Mesothelial cell of epicardium (in vitro differentiated cells): ENCODE data around the gene NBPF6. TPM values are rescaled to one million over a fixed set of nuclear protein-coding genes. Genes with fewer than 3 reads are reported as not detected.
"Not testable (repeated sequence)": the region's sequence is repeated elsewhere in the genome, so short reads cannot be mapped to it uniquely, and the experiment has no call there.

Source experiments
- DNase-seq, 2 experiments: peaks; one replicate each; pipeline ENCODE4 v3.0.0; 2021; ENCODE audit warnings: low spot score in 2 of 2; ENCODE audit not compliant: unreplicated experiment in 2 of 2
- H3K27ac Mint-ChIP-seq: 2 replicates; pipeline ENCODE4 v1.8.0; 2021; ENCODE audit warnings: mixed read lengths
- H3K27me3 Mint-ChIP-seq: 2 replicates; pipeline ENCODE4 v1.8.0; 2021; ENCODE audit warnings: low read depth, mixed read lengths
- H3K36me3 Mint-ChIP-seq: 2 replicates; pipeline ENCODE4 v1.8.0; 2021; ENCODE audit warnings: mixed read lengths
- H3K4me1 Mint-ChIP-seq: 2 replicates; pipeline ENCODE4 v1.8.0; 2021; ENCODE audit warnings: mixed read lengths
- H3K4me3 Mint-ChIP-seq: 2 replicates; pipeline ENCODE4 v1.8.0; 2021; ENCODE audit warnings: mild to moderate bottlenecking, moderate library complexity, mixed read lengths
- H3K9me3 Mint-ChIP-seq: 2 replicates; pipeline ENCODE4 v1.8.0; 2021; ENCODE audit warnings: mixed read lengths
- total RNA-seq: library from RNA; stranded (reverse); gene quantifications from 3 replicates; pipeline ENCODE4 v1.2.1, GENCODE V29; 2021
- TF ChIP-seq, protein P1 (sequence below): fragments of 200-600 bp; sonication (generic); IDR thresholded peaks from one replicate; pipeline ENCODE4 v1.5.0; 2021; ENCODE audit warnings: antibody characterized with exemption; ENCODE audit not compliant: unreplicated experiment

NBPF6 gene
- total RNA-seq, 1 donor from 2014 or later, result not detected

DNA sequence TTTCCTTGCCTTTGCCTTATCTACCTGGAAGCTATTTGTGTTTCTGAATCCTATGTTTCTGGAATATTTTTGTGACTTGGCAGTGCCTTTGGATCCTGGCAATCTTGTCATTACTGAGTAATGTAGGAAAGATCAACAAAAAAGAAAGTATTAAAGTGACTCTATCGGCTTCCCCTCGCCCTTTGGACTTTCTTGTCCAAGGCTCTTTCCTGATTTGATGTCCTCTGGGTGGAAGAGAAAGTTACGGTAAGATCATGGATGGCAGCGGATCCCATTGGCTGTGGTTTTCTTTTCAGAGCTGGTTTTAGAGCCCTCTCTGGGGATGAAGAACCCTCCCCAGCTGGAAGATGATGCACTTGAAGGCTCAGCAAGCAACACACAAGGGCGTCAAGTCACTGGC is 17.0 kb downstream of the NBPF6 start:
- not testable (repeated sequence) for H3K4me1 Mint-ChIP-seq, H3K27me3 Mint-ChIP-seq, H3K36me3 Mint-ChIP-seq, DNase-seq, H3K4me3 Mint-ChIP-seq, H3K27ac Mint-ChIP-seq, H3K9me3 Mint-ChIP-seq

DNA sequence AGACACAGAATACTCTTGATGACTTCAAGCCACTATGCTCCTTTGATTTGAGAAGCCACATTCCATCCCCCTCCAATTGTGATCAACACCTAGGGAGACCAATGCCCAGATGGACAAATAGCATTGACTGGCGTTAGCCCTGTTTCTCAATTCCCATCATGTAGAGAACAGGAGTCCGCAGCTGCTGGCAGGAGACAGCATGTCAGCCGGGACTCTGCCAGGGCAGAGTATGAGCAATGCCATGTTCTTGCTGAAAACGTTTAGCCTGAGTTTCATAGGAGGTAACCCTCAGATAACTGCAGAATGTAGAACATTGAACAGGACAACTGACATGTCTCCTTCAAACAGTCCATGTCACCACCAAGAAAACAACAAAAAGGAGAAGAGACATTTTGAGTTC is 20.6 kb downstream of the NBPF6 start:
- H3K27me3 Mint-ChIP-seq, H3K36me3 Mint-ChIP-seq, H3K4me1 Mint-ChIP-seq, DNase-seq, H3K9me3 Mint-ChIP-seq, H3K4me3 Mint-ChIP-seq, H3K27ac Mint-ChIP-seq: not testable (repeated sequence)

DNA sequence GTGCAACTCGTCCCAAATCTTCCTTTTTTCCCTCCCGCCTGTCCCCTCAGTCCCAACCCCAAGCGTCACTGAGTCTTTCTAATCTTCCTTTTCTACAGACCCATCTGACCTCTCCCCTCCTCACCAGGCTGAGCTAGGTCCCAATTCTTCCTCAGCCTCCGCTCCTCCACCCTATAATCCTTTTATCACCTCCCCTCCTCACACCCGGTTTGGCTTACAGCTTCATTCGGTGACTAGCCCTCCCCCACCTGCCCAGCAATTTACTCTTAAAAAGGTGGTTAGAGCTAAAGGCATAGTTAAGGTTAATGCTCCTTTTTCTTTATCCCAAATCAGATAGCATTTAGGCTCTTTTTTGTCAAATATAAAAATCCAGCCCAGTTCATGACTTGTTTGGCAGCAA is 24.4 kb downstream of the NBPF6 start:
- H3K4me1 Mint-ChIP-seq, H3K4me3 Mint-ChIP-seq, H3K36me3 Mint-ChIP-seq, H3K27me3 Mint-ChIP-seq, H3K27ac Mint-ChIP-seq, DNase-seq: not testable (repeated sequence)
- H3K9me3 Mint-ChIP-seq, result peaks cover 35% of the 10 kb centered on the region

DNA sequence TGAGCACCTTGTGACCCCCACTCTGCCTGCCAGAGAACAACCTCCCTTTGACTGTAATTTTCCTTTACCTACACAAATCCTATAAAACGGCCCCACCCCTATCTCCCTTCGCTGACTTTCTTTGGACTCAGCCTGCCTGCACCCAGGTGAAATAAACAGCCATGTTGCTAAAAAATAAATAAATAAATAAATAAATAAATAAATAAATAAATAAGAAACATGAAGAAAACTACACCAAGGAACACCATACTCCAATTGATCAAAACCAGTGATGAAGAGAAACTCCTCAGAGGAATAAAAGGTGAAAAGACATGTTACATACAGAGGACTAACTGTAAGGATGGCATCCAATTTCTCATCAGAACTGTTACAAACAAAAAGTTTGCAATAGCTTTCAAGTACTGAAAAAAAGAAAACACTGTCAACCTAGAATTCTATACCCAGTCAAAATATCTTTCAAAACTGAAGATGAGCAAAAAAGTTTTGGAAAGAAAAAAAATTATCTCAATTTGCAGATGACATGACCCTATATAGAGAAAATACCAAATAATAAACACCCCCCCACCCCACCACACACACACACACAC is 28.4 kb downstream of the NBPF6 start:
- no peak overlapping the region for H3K27ac Mint-ChIP-seq
- H3K27me3 Mint-ChIP-seq, result peaks cover 4% of the 10 kb centered on the region
- TF ChIP-seq, protein P1, sequence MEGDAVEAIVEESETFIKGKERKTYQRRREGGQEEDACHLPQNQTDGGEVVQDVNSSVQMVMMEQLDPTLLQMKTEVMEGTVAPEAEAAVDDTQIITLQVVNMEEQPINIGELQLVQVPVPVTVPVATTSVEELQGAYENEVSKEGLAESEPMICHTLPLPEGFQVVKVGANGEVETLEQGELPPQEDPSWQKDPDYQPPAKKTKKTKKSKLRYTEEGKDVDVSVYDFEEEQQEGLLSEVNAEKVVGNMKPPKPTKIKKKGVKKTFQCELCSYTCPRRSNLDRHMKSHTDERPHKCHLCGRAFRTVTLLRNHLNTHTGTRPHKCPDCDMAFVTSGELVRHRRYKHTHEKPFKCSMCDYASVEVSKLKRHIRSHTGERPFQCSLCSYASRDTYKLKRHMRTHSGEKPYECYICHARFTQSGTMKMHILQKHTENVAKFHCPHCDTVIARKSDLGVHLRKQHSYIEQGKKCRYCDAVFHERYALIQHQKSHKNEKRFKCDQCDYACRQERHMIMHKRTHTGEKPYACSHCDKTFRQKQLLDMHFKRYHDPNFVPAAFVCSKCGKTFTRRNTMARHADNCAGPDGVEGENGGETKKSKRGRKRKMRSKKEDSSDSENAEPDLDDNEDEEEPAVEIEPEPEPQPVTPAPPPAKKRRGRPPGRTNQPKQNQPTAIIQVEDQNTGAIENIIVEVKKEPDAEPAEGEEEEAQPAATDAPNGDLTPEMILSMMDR, result no peak
- H3K4me3 Mint-ChIP-seq, result no peak overlapping the region
- no peaks in the 10 kb centered on the region for H3K4me1 Mint-ChIP-seq
- DNase-seq, result no peak
- no peaks in the 10 kb centered on the region for H3K36me3 Mint-ChIP-seq
- H3K9me3 Mint-ChIP-seq, result peaks cover 47% of the 10 kb centered on the region

DNA sequence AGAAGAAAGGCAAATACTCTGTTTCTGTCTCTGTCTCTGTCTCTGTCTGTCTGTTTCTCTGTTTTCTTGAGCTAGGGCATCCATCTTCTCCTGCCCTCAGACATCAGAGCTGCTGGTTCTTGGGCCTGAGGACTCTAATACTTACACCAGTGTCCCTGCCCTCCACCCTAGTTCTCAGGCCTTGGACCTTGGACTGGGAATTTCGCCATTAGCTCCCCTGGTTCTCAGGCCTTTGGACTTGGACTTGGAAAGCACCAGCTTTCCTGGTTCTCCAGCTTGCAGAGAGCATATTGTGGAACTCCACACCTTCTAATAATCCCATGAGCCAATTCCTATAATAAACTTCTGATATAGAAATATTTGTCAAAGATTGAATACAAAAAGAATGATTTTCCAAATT is 32.6 kb downstream of the NBPF6 start:
- TF ChIP-seq, protein P1, result no peak
- no peak overlapping the region for H3K27ac Mint-ChIP-seq
- H3K27me3 Mint-ChIP-seq, result no peaks in the 10 kb centered on the region
- peaks cover 35% of the 10 kb centered on the region for H3K9me3 Mint-ChIP-seq
- DNase-seq, result no peak
- no peak overlapping the region for H3K4me3 Mint-ChIP-seq
- no peaks in the 10 kb centered on the region for H3K4me1 Mint-ChIP-seq
- H3K36me3 Mint-ChIP-seq, result peaks cover 1% of the 10 kb centered on the region

DNA sequence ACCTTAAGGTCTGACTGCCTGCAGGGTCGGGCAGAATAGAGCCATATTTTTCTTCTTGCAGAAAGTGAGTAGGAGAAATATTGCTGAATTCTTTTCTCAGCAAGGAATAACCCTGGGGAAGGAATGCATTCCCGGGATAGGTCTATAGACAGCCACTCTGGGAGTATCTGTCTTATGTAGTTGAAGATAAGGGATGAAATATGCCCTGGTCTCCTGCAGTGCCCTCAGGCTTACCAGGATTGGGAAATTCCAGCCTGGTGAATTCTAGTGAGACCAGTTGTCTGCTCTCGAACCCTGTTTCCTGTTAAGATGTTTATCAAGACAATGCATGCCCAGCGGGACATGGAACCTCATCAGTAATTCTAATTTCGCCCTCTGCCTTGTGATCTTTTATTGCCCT is 35.8 kb downstream of the NBPF6 start:
- not testable (repeated sequence) for H3K4me1 Mint-ChIP-seq, H3K36me3 Mint-ChIP-seq, DNase-seq, H3K4me3 Mint-ChIP-seq, H3K27me3 Mint-ChIP-seq, H3K27ac Mint-ChIP-seq
- peaks cover 22% of the 10 kb centered on the region for H3K9me3 Mint-ChIP-seq

DNA sequence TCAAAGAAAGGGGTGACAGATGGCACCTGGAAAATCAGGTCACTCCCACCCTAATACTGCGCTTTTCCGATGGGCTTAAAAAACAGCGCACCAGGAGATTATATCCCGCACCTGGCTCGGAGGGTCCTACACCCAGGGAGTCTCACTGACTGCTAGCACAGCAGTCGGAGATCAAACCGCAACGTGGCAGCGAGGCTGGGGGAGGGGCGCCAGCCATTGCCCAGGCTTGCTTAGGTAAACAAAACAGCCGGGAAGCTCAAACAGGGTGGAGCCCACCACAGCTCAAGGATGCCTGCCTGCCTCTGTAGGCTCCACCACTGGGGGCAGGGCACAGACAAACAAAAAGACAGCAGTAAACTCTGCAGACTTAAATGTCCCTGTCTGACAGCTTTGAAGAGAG is 36.6 kb downstream of the NBPF6 start:
- not testable (repeated sequence) for H3K27ac Mint-ChIP-seq, H3K4me3 Mint-ChIP-seq, DNase-seq, H3K36me3 Mint-ChIP-seq, H3K27me3 Mint-ChIP-seq, H3K4me1 Mint-ChIP-seq
- H3K9me3 Mint-ChIP-seq, result peaks cover 22% of the 10 kb centered on the region

DNA sequence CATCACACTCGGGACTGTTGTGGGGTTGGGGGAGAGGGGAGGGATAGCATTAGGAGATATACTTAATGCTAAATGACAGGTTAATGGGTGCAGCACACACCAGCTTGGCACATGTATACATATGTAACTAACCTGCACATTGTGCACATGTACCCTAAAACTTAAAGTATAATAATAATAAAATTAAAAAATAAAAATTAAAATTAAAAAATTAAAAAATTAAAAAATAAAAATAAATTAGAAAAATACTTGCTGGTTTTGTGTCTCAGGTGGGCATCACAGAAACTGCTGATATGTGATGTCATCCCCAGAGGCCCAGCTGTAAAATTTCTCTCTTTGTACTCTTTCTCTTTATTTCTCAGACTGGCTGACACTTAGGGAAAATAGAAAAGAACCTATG is 44.9 kb downstream of the NBPF6 start:
- DNase-seq, H3K4me3 Mint-ChIP-seq, H3K36me3 Mint-ChIP-seq, H3K27ac Mint-ChIP-seq, H3K27me3 Mint-ChIP-seq, H3K4me1 Mint-ChIP-seq: not testable (repeated sequence)
- H3K9me3 Mint-ChIP-seq, result peaks cover 17% of the 10 kb centered on the region

DNA sequence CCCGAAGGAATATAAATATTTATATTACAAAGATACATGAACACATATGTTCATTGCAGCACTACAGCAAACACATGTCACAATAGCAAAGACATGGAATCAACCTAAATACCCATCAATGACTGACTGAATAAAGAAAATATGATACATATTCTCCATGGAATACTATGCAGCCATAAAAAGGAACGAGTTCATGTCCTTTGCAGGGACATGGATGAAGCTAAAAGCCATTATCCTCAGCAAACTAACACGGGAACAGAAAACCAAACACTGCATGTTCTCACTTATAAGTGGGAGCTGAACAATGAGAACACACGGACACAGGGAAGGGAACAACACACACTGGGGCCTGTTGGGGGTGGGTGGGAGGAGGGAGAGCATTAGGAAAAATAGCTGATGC is 46.7 kb downstream of the NBPF6 start:
- H3K9me3 Mint-ChIP-seq, result peaks cover 13% of the 10 kb centered on the region
- not testable (repeated sequence) for H3K4me3 Mint-ChIP-seq, H3K27ac Mint-ChIP-seq, H3K4me1 Mint-ChIP-seq, H3K36me3 Mint-ChIP-seq, DNase-seq, H3K27me3 Mint-ChIP-seq
